MV-4-11 (cell line): ENCODE results near the gene EZR.
A peak's percentile ranks its signal among the peaks of the same experiment; 100 is the strongest.

ENCODE experiments used
- DNase-seq: peaks from one replicate; lab custom pipeline; 2025; lab: John Stamatoyannopoulos, UW

The EZR gene

GRCh38 chr6:158819213-158819976, at the start of gene EZR:
Gene EZR (minus strand): TSS chr6:158819368. CDS start chr6:158818093, 1,275 bp downstream.
- DNase-seq = peak; percentile 54

GRCh38 chr6:158868122-158868480, 48.9 kb upstream of the EZR start:
- DNase-seq = peak; percentile 45

DNA sequence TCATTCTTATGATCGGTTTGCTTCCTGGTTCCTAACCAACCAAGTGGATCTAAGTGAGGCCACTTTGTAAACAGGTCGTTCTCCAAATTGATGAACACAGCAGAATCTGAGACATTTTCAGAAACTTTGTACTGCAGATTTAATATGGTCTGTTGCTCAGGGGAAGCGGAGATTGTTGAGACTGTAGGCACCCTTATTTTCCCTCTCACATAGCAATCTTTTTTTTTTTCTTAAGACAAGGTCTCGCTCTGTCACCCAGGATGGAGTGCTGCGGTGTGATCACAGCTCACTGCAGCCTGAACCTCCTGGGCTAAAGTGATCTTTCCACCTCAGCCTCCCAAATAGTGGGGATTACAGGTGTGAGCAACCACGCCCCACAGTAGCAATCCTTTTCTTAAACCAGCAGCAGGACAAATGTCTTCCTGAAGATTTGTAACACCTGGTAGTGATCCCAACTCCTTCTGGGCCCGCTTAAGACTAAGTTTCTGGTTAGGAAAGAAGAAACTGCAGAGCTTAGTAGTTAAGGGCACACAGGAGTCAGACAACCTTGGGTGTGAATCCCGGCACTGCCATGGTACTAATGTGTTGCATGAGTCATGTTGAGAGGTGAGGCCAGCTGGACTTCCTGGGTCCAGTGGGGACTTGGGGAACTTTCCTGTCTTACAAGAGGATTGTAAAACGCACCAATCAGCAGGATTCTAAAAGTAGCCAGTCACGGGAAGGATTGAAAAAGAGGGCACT, 48.4 kb upstream of the EZR start:
- DNase-seq = no peak

- peak; percentile 23 for DNase-seq
These were observed 46.6 kb upstream of the EZR start for GRCh38 chr6:158865769-158866168.

- DNase-seq = no peak
These were observed 44.5 kb upstream of the EZR start for GRCh38 chr6:158863646-158864045.

- DNase-seq = no peak
These were observed 42.7 kb upstream of the EZR start for GRCh38 chr6:158861686-158862381.

- no peak for DNase-seq
These were observed 41.2 kb upstream of the EZR start for GRCh38 chr6:158860279-158860865.

DNA sequence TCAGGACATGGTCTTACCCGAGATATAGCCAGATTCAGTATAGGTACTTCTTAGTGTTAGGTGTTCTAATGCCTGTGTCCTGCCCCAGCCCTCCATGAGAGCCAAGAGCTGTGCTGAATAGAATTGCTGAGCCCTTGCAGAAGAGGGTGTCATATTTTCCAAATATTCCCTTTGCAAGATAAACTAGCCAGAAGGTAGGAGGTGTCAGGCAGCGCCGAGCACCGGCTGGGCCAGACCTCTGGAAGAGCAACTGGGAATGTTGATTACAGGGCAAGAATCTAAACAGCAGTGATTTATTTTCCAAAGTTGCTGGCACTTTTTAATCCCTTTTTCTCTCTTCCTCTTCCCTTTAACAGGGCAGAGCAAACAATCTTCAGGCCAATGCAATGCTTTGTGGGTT, 37.1 kb upstream of the EZR start:
- peak; percentile 15 for DNase-seq

GRCh38 chr6:158854214-158855101, 35.3 kb upstream of the EZR start:
- no peak for DNase-seq

DNA sequence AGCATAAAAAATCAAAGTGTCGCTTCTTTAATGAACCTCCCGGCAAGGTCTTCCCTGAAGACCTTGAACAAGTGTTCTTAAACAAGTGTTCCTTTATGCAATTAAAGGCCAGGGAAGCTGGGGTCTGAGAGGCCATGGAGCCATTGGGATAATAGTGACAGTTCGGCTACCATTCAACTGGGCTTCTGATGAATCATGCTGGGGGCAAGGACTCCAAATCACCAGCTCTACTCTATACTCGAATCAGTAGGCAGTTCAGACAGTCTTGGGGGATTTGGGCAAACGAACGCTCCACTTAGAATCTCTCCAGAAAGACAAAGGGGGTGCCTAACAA, 34.7 kb upstream of the EZR start:
- DNase-seq = no peak

GRCh38 chr6:158853072-158853879, 34.1 kb upstream of the EZR start:
- DNase-seq = peak; percentile 87

DNA sequence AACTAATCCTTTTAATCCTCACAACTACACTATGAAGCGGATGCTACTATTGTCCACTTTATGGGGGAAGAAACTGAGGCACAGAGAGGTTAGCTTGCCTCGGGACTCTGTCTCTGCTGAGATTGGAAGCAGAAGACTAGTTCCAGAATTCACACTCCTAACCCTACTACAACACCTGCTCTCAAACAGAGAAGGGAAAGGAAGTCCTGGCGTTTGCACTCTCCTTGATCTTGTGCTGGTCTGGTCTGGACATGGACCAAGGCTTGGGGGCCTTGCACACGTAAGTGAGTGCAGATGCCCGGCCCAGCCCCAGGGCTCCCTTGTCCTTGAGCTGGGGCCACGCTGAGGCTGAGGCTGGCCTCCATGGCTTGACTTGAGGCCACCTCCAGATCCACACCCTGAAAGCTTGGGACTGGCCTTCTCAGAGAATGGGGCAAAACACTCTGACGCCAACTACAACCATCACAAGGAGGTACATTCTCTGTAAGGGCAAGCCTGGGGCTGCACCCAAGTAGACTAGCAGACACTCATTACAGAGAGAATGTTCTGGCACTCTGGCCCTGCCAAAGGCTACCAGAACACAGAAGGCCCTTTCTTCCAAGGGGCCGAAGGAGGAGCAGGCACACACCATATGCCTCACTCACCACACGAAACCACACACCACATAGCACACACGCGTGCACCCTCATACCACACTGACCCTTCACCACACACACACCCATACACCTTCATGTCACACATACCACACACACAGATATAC, 33.3 kb upstream of the EZR start:
- DNase-seq = no peak

DNA sequence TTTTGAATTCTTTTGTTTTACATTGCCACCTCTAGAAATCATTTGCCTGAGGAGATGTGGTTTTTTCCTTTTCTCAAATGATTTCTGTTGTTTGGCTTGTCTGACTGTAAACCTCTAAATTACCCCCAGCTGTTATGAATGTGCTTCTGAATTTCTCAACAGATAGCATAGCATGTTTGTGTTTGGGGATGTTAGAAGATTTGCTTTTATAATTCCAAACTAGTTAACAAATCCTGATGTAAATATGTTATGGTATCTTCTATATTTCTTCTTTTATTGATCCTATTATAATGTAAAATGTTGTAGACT, 31.6 kb upstream of the EZR start:
- DNase-seq = no peak

GRCh38 chr6:158849899-158850806, 31.0 kb upstream of the EZR start:
- DNase-seq = peak; percentile 77

- no peak for DNase-seq
These were observed 29.3 kb upstream of the EZR start for GRCh38 chr6:158848490-158848895.

DNA sequence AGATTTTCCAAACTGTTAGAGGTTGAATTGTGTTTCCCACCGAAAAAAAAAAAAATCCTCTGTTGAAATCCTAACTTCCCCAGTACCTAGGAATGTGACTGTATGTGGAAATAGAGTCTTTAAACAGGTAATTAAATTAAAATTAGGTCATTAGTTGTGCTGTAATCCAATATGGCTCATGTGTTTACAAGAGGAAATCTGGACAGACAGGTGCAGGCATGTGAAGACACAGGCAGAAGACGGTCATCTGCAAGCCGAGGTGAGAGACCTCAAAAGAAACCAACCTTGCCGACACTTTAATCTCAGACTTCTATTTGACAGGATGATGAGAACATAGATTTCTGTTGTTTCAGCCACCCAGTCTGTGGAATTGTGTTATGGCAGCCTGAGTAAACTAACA, 28.6 kb upstream of the EZR start:
- DNase-seq = no peak

GRCh38 chr6:158847012-158847529, 27.9 kb upstream of the EZR start:
- DNase-seq = no peak

DNA sequence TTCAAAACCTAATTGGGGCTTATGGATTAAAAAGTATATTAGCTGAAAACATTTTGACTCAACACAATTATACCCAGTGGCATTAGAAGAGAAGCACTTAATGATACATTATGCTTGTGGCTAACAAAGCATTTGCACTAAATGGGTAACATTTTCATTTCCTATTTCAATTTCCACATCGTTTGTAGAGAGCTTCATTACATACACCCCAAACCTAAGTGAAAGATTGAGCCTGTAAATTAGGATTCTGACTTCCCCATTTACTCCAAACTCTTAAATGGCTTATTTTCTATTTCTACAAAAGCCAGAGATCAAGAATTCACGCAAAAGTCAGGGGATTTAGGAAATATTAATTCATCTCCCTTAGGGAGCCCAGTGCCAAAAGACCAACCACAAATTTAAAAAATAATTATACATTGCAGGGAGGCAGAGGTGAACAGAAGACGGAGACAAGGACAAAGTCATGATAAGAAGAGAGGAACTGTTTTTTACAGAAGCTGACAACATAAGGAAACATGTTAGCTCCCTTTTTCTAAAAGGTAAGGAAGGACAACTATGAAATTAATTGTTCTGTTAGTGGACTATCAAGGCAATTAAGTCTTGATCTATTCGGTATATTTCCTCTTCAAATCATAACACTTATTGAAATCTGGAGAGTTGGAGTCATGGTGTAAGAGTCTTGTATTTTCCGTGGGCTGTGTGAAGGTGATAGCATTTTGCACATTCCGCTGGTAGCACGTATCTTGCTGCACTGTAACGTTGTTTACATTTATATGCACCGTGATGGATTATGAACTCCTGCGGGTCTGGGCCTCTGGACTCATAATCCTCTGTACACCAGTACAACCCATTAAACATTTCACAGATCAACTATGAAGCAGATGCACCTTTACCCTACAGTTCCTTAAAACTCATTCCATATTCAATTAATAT, 24.8 kb upstream of the EZR start:
- DNase-seq = peak; percentile 60
